Stimulated activated CD8-positive, alpha-beta memory T cell treated with anti-CD3 and anti-CD28 coated beads, Interleukin-12 subunit alpha, Interleukin-12 subunit beta, amount 100 ng/mL, for 24 hours (primary cell): Measurements from ENCODE around the gene SPTBN2.

ENCODE experiments used
- DNase-seq: peaks from one replicate; pipeline ENCODE4 v3.0.0-alpha.2; 2020; ENCODE audit errors: extremely low read depth

SPTBN2 gene

GRCh38 chr11:66704659-66705360 lies 24.2 kb downstream of the SPTBN2 start:
- DNase-seq = no peak

GRCh38 chr11:66701432-66702240 lies 27.4 kb downstream of the SPTBN2 start:
- no peak for DNase-seq

GRCh38 chr11:66700742-66701141 lies 28.3 kb downstream of the SPTBN2 start:
- DNase-seq = no peak

- DNase-seq = no peak
Observed at GRCh38 chr11:66700337-66700736, 28.7 kb downstream of the SPTBN2 start.

GRCh38 chr11:66698491-66698890 lies 30.5 kb downstream of the SPTBN2 start:
- DNase-seq = no peak

- no peak for DNase-seq
Observed at GRCh38 chr11:66697988-66698387, 31.0 kb downstream of the SPTBN2 start.

GRCh38 chr11:66696146-66696545 lies 32.9 kb downstream of the SPTBN2 start:
- no peak for DNase-seq

- DNase-seq = peak; percentile 45
Observed at GRCh38 chr11:66694732-66695207, 34.2 kb downstream of the SPTBN2 start.

GRCh38 chr11:66694056-66694410 lies 35.0 kb downstream of the SPTBN2 start:
- DNase-seq = no peak

- no peak for DNase-seq
Observed at GRCh38 chr11:66693356-66694055, 35.5 kb downstream of the SPTBN2 start.

GRCh38 chr11:66692871-66693331 lies 36.1 kb downstream of the SPTBN2 start:
- no peak for DNase-seq

- no peak for DNase-seq
Observed at GRCh38 chr11:66692446-66692845, 36.6 kb downstream of the SPTBN2 start.

- DNase-seq = no peak
Observed at GRCh38 chr11:66691311-66691980, 37.6 kb downstream of the SPTBN2 start.

GRCh38 chr11:66689661-66690590 lies 39.1 kb downstream of the SPTBN2 start:
- DNase-seq = no peak

GRCh38 chr11:66688561-66689534 lies 40.2 kb downstream of the SPTBN2 start:
- no peak for DNase-seq

GRCh38 chr11:66687831-66688281 lies 41.2 kb downstream of the SPTBN2 start:
- DNase-seq = no peak

GRCh38 chr11:66686801-66687750 lies 41.9 kb downstream of the SPTBN2 start:
- no peak for DNase-seq

- DNase-seq = no peak
Observed at GRCh38 chr11:66686100-66686785, 42.8 kb downstream of the SPTBN2 start.
